Prostate gland (tissue), 2 donors: Measurements from ENCODE around the gene IL11. TPM values are rescaled to one million over a fixed set of nuclear protein-coding genes. Genes with fewer than 3 reads are reported as not detected.

Experiments
- DNase-seq: peaks from one replicate; pipeline ENCODE4 v3.0.0-alpha.2; 2019; ENCODE audit warnings: low spot score
- H3K27ac ChIP-seq, 2 donors: fragments of 200-600 bp; sonication (generic); 2 replicates each; pipeline ENCODE4 v1.5.1; 2017 to 2019
- H3K27me3 ChIP-seq: fragments of 200-600 bp; sonication (generic); replicated peaks from 2 replicates; pipeline ENCODE4 v1.5.1; 2019; ENCODE audit not compliant: insufficient read depth
- H3K36me3 ChIP-seq, 2 donors: fragments of 200-600 bp; sonication (generic); 1 replicate in 1 of 2; 2 replicates in 1 of 2; pipeline versions ENCODE4 v1.5.1 to v1.8.1; 2017 to 2019
- H3K4me1 ChIP-seq: fragments of 200-600 bp; sonication (generic); replicated peaks from 2 replicates; pipeline ENCODE4 v1.5.1; 2019
- H3K4me3 ChIP-seq, 2 donors: fragments of 200-600 bp; sonication (generic); 2 replicates each; pipeline ENCODE4 v1.5.1; 2017 to 2019
- H3K9me3 ChIP-seq: fragments of 200-600 bp; sonication (generic); 2 replicates; pipeline ENCODE4 v1.5.1; 2017
- CTCF ChIP-seq, 4 experiments: fragments of 200-600 bp in 2 of 4; fragments of 450-650 bp in 2 of 4; sonication (generic) in 2 of 4; IDR thresholded peaks; 1 replicate in 3 of 4; 2 replicates in 1 of 4; pipeline ENCODE4 v1.5.1; 2016 to 2019; ENCODE audit warnings: antibody characterized with exemption in 4 of 4, mild to moderate bottlenecking in 2 of 4, moderate library complexity in 2 of 4
- POLR2A ChIP-seq: fragments of 450-650 bp; IDR thresholded peaks from one replicate; pipeline ENCODE4 v1.6.1; 2016; ENCODE audit warnings: antibody characterized with exemption, mild to moderate bottlenecking
- POLR2AphosphoS5 ChIP-seq: sonication (generic); formaldehyde crosslinking; IDR thresholded peaks from one replicate; pipeline ENCODE4 v1.6.1; 2017; ENCODE audit warnings: antibody characterized with exemption
- WGBS: methylation state at CpG from one replicate; pipeline ENCODE4 v1.1.5; 2018; 5-methylcytosine and 5-hydroxymethylcytosine counted together
- intact Hi-C: fragments of 100-400 bp; cut with DNase I; formaldehyde crosslinking; loops from one replicate; pipeline ENCODE4 v1.14.2; 2022
- total RNA-seq, 2 donors: library from RNA; depleted of rRNA; stranded (reverse); fragments of >200 nt; gene quantifications; one replicate each; pipeline ENCODE4 v1.1.0, GENCODE V29; 2016

Gene IL11
- total RNA-seq, 2 donors from 2014 or later: 2.0 TPM; not detected in 1

GRCh38 chr19:55352040-55352439 is 18.2 kb downstream of the IL11 start:
- no peak for DNase-seq
- intact Hi-C loops: no loop called here
- Histone ChIP-seq H3K4me3 (no peak overlapping the region), H3K36me3 (no peaks in the 10 kb centered on the region), H3K9me3 (no peaks in the 10 kb centered on the region), H3K4me1 (peaks cover 5% of the 10 kb centered on the region), H3K27ac (no peak overlapping the region), H3K27me3 (peaks cover 3% of the 10 kb centered on the region)
- TF ChIP-seq CTCF (IDR thresholded peaks at IDR 0.05) (no peak), POLR2AphosphoS5 (no peak), POLR2A (no peak)
- WGBS: 71% methylated on average over 6 of the region's 6 CpGs

GRCh38 chr19:55350620-55351315 is 19.5 kb downstream of the IL11 start:
- H3K27me3 ChIP-seq: peaks cover 3% of the 10 kb centered on the region
- no peak overlapping the region for H3K4me3 ChIP-seq
- DNase-seq: no peak
- intact Hi-C loops: no loop called here
- no peaks in the 10 kb centered on the region for H3K9me3 ChIP-seq
- 65% methylated on average over 11 of the region's 11 CpGs for WGBS
- H3K36me3 ChIP-seq: no peaks in the 10 kb centered on the region
- TF ChIP-seq POLR2A (no peak), POLR2AphosphoS5 (no peak), CTCF (IDR thresholded peaks at IDR 0.05) (no peak)
- H3K27ac ChIP-seq: no peak overlapping the region
- H3K4me1 ChIP-seq: peaks cover 5% of the 10 kb centered on the region

- Histone ChIP-seq H3K36me3 (no peaks in the 10 kb centered on the region), H3K27ac (no peak overlapping the region), H3K4me3 (no peak overlapping the region), H3K27me3 (peaks cover 3% of the 10 kb centered on the region), H3K9me3 (no peaks in the 10 kb centered on the region), H3K4me1 (peaks cover 3% of the 10 kb centered on the region)
- no peak for TF ChIP-seq POLR2AphosphoS5
- no peak for TF ChIP-seq CTCF (IDR thresholded peaks at IDR 0.05)
- intact Hi-C loops: no loop called here
- no peak for DNase-seq
- 70% methylated on average over 22 of the region's 22 CpGs for WGBS
Observed at GRCh38 chr19:55348317-55349034, 21.8 kb downstream of the IL11 start.

GRCh38 chr19:55347442-55348009 is 22.7 kb downstream of the IL11 start:
- TF ChIP-seq CTCF (IDR thresholded peaks at IDR 0.05) (no peak), POLR2A (no peak), POLR2AphosphoS5 (no peak)
- H3K36me3 ChIP-seq: no peaks in the 10 kb centered on the region
- H3K9me3 ChIP-seq: no peaks in the 10 kb centered on the region
- peaks cover 2% of the 10 kb centered on the region for H3K27me3 ChIP-seq
- no peak for DNase-seq
- intact Hi-C loops: no loop called here
- H3K4me3 ChIP-seq: no peak overlapping the region
- WGBS: 89% methylated on average over 10 of the region's 10 CpGs
- no peaks in the 10 kb centered on the region for H3K4me1 ChIP-seq
- no peak overlapping the region for H3K27ac ChIP-seq
